Fibroblast of peridontal ligament (primary cell): ENCODE measurements around the gene RNPEP.
"Not testable (repeated sequence)": the region's sequence is repeated elsewhere in the genome, so short reads cannot be mapped to it uniquely, and the experiment has no call there.

ENCODE experiments used
- DNase-seq: peaks from one replicate; pipeline ENCODE4 v3.0.0-alpha.2; 2010; ENCODE audit errors: extremely low read depth

Gene RNPEP

GRCh38 chr1:202010180-202011015, 27.9 kb downstream of the RNPEP start, which contains the start of gene ELF3:
Gene ELF3, plus strand, starts transcription at chr1:202010587. Its CDS starts 550 bp downstream, at chr1:202011137.
- no peak for DNase-seq

- DNase-seq = no peak
Observed at GRCh38 chr1:202011994-202012393, 29.5 kb downstream of the RNPEP start.

GRCh38 chr1:202012544-202013478, 30.4 kb downstream of the RNPEP start:
- no peak for DNase-seq

GRCh38 chr1:202013603-202014002, 31.2 kb downstream of the RNPEP start:
- DNase-seq = no peak

- no peak for DNase-seq
Observed at GRCh38 chr1:202014060-202014459, 31.6 kb downstream of the RNPEP start.

- no peak for DNase-seq
Observed at GRCh38 chr1:202014915-202015661, 32.6 kb downstream of the RNPEP start.

- no peak for DNase-seq
Observed at GRCh38 chr1:202015662-202015937, 33.2 kb downstream of the RNPEP start.

GRCh38 chr1:202016022-202016810, 33.8 kb downstream of the RNPEP start:
- peak; percentile 91 for DNase-seq

GRCh38 chr1:202016811-202017748, 34.6 kb downstream of the RNPEP start:
- no peak for DNase-seq

GRCh38 chr1:202017749-202018467, 35.5 kb downstream of the RNPEP start:
- DNase-seq = no peak

- no peak for DNase-seq
Observed at GRCh38 chr1:202018468-202019234, 36.2 kb downstream of the RNPEP start.

- DNase-seq = not testable (repeated sequence)
Observed at GRCh38 chr1:202019235-202019558, 36.7 kb downstream of the RNPEP start.

- DNase-seq = no peak
Observed at GRCh38 chr1:202023001-202023433, 40.6 kb downstream of the RNPEP start.

- DNase-seq = peak; percentile 92
Observed at GRCh38 chr1:202029171-202029665, 46.8 kb downstream of the RNPEP start.

- no peak for DNase-seq
Observed at GRCh38 chr1:202029727-202030126, 47.3 kb downstream of the RNPEP start.

- no peak for DNase-seq
Observed at GRCh38 chr1:202031796-202032195, 49.3 kb downstream of the RNPEP start.

GRCh38 chr1:202034149-202034682, 51.8 kb downstream of the RNPEP start:
- DNase-seq = no peak
